LNCaP clone FGC (cell line): ENCODE data around the gene MTIF2.
"Not testable (repeated sequence)": the region's sequence is repeated elsewhere in the genome, so short reads cannot be mapped to it uniquely, and the experiment has no call there.

Experiments used
- DNase-seq: peaks from one replicate; pipeline ENCODE4 v3.0.0-alpha.2; 2011; ENCODE audit warnings: low read depth
- H3K4me3 ChIP-seq: 2 replicates; pipeline ENCODE4 v1.5.1; 2011; ENCODE audit warnings: mild to moderate bottlenecking, low read depth, low read length, control low read depth
- TF ChIP-seq, protein P1 (sequence below): IDR thresholded peaks from 2 replicates; pipeline ENCODE4 v1.5.1; 2012; ENCODE audit warnings: mild to moderate bottlenecking; ENCODE audit not compliant: control insufficient read depth, insufficient read depth; ENCODE audit errors: extremely low read depth

Gene MTIF2

GRCh38 chr2:55230551-55230950 is 38.5 kb downstream of the MTIF2 start:
- DNase-seq, result no peak
- H3K4me3 ChIP-seq, result no peak overlapping the region; the same call in 1 of the 2 replicates
- TF ChIP-seq, protein P1, sequence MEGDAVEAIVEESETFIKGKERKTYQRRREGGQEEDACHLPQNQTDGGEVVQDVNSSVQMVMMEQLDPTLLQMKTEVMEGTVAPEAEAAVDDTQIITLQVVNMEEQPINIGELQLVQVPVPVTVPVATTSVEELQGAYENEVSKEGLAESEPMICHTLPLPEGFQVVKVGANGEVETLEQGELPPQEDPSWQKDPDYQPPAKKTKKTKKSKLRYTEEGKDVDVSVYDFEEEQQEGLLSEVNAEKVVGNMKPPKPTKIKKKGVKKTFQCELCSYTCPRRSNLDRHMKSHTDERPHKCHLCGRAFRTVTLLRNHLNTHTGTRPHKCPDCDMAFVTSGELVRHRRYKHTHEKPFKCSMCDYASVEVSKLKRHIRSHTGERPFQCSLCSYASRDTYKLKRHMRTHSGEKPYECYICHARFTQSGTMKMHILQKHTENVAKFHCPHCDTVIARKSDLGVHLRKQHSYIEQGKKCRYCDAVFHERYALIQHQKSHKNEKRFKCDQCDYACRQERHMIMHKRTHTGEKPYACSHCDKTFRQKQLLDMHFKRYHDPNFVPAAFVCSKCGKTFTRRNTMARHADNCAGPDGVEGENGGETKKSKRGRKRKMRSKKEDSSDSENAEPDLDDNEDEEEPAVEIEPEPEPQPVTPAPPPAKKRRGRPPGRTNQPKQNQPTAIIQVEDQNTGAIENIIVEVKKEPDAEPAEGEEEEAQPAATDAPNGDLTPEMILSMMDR, result no peak

DNA sequence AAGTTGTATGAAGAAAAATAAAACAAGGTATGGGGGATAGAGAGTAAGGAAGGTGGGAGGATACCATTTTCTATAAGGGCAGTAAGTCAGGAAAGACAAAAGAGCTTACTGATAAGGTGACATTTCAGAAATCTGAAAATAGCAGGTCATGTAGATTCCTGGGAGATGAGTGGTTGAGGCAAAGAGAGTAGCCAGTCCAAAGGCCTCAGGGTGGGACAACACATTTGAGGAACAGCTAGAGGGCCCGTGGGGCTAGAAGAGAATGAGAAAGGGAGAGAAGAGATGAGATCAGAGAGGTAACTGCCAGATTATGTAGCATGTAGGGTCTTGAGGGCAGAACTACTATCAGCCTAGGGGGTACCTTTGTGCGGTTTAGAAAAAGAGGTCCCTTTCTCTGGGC is 39.8 kb downstream of the MTIF2 start:
- TF ChIP-seq, protein P1, result no peak
- DNase-seq, result no peak
- no peak overlapping the region for H3K4me3 ChIP-seq

GRCh38 chr2:55228226-55228563 is 40.8 kb downstream of the MTIF2 start:
- TF ChIP-seq, protein P1, result no peak
- H3K4me3 ChIP-seq, result no peak overlapping the region
- DNase-seq, result no peak

- not testable (repeated sequence) for DNase-seq, H3K4me3 ChIP-seq
Measured at GRCh38 chr2:55227437-55228225, 41.4 kb downstream of the MTIF2 start.

GRCh38 chr2:55225481-55226020 is 43.5 kb downstream of the MTIF2 start:
- TF ChIP-seq, protein P1, result no peak
- H3K4me3 ChIP-seq, result no peak overlapping the region
- no peak for DNase-seq

- no peak for DNase-seq
- TF ChIP-seq, protein P1, result no peak
Measured at GRCh38 chr2:55224761-55225261, 44.2 kb downstream of the MTIF2 start.

DNA sequence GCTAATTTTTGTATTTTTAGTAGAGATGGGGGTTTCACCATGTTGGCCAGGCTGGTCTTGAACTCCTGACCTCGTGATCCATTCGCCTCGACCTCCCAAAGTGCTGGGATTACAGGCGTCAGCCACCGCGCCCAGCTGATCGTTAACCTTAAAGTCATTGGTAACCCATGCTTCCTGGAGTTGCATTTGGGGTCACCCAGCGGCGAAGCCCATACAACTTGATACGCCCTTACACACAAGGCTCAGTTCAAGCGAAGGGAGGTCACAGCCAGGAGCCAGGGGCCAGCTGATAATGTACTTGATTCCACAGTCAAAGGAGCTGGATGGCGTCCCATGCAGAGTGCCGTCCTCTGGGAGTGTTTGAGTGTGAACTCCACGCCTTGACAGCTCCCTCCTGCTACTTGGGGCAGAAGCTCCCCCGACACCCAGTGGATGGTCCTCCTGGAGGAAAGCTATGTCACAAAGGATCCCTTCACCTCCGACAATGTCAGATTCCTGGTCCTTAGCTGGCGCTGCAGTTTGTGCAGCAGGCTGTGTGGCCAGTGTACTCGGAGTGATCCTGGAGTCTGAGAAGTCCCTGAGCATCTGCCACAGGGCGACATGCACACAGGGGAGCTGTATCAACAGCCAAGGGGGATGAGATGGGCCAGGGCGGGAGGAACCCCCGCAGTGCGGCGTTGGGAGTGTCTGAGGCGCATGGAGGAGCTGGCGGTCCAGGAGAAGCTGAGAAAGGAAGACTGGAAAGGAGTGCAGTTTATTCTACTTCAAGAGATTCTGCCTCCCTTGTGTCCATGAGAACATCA is 44.9 kb downstream of the MTIF2 start:
- H3K4me3 ChIP-seq, result no peak overlapping the region
- DNase-seq, result no peak
- TF ChIP-seq, protein P1, result no peak

More at GRCh38 chr2:55224761-55225261, 44.2 kb downstream of the MTIF2 start:
- no peak overlapping the region for H3K4me3 ChIP-seq
